ENCODE data around the gene SMIM36. TPM values are rescaled to one million over a fixed set of nuclear protein-coding genes. Genes with fewer than 3 reads are reported as not detected.

The SMIM36 gene
- total RNA-seq, 2 donors from 2014 or later: not detected

- DNase-seq (ENCODE audit: low spot score): no peak
- H3K4me3 ChIP-seq: no peak overlapping the region
- TF ChIP-seq CTCF (IDR thresholded peaks at IDR 0.05): no peak
- no peak overlapping the region for H3K27ac ChIP-seq
- H3K36me3 ChIP-seq: no peaks in the 10 kb centered on the region
- no peaks in the 10 kb centered on the region for H3K9me3 ChIP-seq
- H3K4me1 ChIP-seq: no peaks in the 10 kb centered on the region
- H3K27me3 ChIP-seq: no peaks in the 10 kb centered on the region
Measured at GRCh38 chr17:55444471-55445441, 66.5 kb downstream of the SMIM36 start.

- H3K27me3 ChIP-seq: no peaks in the 10 kb centered on the region
- H3K4me1 ChIP-seq: no peaks in the 10 kb centered on the region
- H3K4me3 ChIP-seq: no peak overlapping the region
- no peak overlapping the region for H3K27ac ChIP-seq
- no peak for DNase-seq (ENCODE audit: low spot score)
- H3K9me3 ChIP-seq: no peaks in the 10 kb centered on the region
- no peak for TF ChIP-seq CTCF (IDR thresholded peaks at IDR 0.05)
- no peaks in the 10 kb centered on the region for H3K36me3 ChIP-seq
Measured at GRCh38 chr17:55443904-55444303, 67.3 kb downstream of the SMIM36 start.

- no peak for DNase-seq (ENCODE audit: low spot score)
Measured at GRCh38 chr17:55442953-55443683, 68.1 kb downstream of the SMIM36 start.

GRCh38 chr17:55442462-55442861, 68.8 kb downstream of the SMIM36 start:
- Histone ChIP-seq H3K4me3 (no peak overlapping the region), H3K9me3 (no peaks in the 10 kb centered on the region), H3K4me1 (no peaks in the 10 kb centered on the region), H3K27me3 (no peaks in the 10 kb centered on the region), H3K36me3 (no peaks in the 10 kb centered on the region), H3K27ac (no peak overlapping the region)
- no peak for TF ChIP-seq CTCF (IDR thresholded peaks at IDR 0.05)
- no peak for DNase-seq (ENCODE audit: low spot score)

More at GRCh38 chr17:55442953-55443683, 68.1 kb downstream of the SMIM36 start:
- no peaks in the 10 kb centered on the region for H3K36me3 ChIP-seq
- no peaks in the 10 kb centered on the region for H3K9me3 ChIP-seq
- no peak for TF ChIP-seq CTCF (IDR thresholded peaks at IDR 0.05)
- H3K4me1 ChIP-seq: no peaks in the 10 kb centered on the region
- H3K4me3 ChIP-seq: no peak overlapping the region
- no peaks in the 10 kb centered on the region for H3K27me3 ChIP-seq
- no peak overlapping the region for H3K27ac ChIP-seq

GRCh38 chr17:55441544-55441943, 69.7 kb downstream of the SMIM36 start:
- H3K36me3 ChIP-seq: no peaks in the 10 kb centered on the region
- TF ChIP-seq CTCF (IDR thresholded peaks at IDR 0.05): no peak
- no peak for DNase-seq (ENCODE audit: low spot score)
- no peaks in the 10 kb centered on the region for H3K27me3 ChIP-seq
- no peaks in the 10 kb centered on the region for H3K9me3 ChIP-seq
- no peak overlapping the region for H3K4me3 ChIP-seq
- no peak overlapping the region for H3K27ac ChIP-seq
- no peaks in the 10 kb centered on the region for H3K4me1 ChIP-seq
